Activated T-helper 2 cell treated with anti-CD3 and anti-CD28 coated beads, Interferon-gamma antibody, Interleukin-2, Interleukin-4, amounts not matched to agents 10 μg/mL and 5 μg/mL and 100 μg/mL, durations not matched to agents 14 hours and 24 hours and 36 hours (primary cell): ENCODE data around the gene LACTB. TPM values are rescaled to one million over a fixed set of nuclear protein-coding genes. Genes with fewer than 3 reads are reported as not detected.
A peak's percentile ranks its signal among the peaks of the same experiment; 100 is the strongest.

ENCODE experiments used
- DNase-seq: peaks from one replicate; pipeline ENCODE4 v3.0.0; 2021; ENCODE audit warnings: low spot score
- H3K27ac Mint-ChIP-seq: one replicate; pipeline ENCODE4 v1.8.0; 2021; ENCODE audit warnings: mixed read lengths
- H3K27me3 Mint-ChIP-seq: one replicate; pipeline ENCODE4 v1.8.0; 2021; ENCODE audit warnings: low read depth, mixed read lengths
- H3K36me3 Mint-ChIP-seq: one replicate; pipeline ENCODE4 v1.8.0; 2021; ENCODE audit warnings: low read depth, mixed read lengths
- H3K4me1 Mint-ChIP-seq: one replicate; pipeline ENCODE4 v1.8.0; 2021; ENCODE audit warnings: low read depth, mixed read lengths
- H3K4me3 Mint-ChIP-seq: one replicate; pipeline ENCODE4 v1.8.0; 2021; ENCODE audit warnings: low read depth, mild to moderate bottlenecking, moderate library complexity, mixed read lengths
- H3K9me3 Mint-ChIP-seq: one replicate; pipeline ENCODE4 v1.8.0; 2021; ENCODE audit warnings: mixed read lengths
- intact Hi-C: fragments of 100-400 bp; cut with micrococcal nuclease; formaldehyde crosslinking; loops from one replicate; pipeline ENCODE4 v1.15.1; 2023
- total RNA-seq: library from RNA; stranded (reverse); gene quantifications from 2 replicates; pipeline ENCODE4 v1.2.3, GENCODE V29; 2022

The LACTB gene
- total RNA-seq, 1 donor from 2014 or later: 23.6 TPM

DNA sequence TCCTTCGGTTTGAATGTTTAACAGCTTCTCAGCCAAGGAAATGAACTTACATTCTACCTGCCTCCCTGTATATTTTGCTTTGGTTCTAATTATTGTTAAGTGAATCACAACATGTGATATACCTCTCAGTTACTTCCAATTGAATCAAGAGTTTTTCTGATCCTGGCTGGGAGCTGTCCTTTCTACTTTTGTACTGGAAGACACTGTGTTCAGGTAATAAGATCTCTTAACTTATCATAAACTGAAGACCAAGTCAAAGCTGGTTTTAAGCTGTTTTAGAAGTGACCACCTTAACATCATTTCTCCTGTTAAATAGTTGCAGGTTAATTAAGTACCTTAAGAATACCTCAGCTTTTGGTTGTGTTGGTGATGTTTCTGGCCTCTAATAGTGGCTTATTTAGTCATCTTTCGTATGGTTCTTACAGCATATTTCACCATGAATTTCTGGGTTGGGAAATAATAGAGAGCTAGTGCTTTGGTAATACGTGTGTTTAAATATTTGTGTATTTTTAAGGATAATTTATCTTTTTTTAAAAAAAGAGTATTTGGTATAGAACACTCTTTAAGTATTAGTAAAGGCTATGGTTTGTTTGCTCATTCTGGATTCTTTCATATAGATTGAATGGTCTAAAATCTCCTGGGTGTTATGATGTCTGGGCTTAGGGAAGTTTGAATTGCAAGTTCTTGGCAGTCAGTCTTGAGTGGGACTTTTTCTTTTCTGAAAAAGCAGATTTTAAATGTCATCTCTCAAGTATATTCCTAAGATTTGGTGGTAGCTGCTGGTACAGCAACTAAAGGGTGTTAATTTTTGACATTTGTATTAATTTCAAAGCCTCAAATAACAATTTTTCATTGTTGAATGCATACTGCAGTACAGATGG is 69.3 kb downstream of the LACTB start:
- intact Hi-C loops: loop anchor here (2.0 to 10.0 kb wide), 4 partner anchors 86 to 484 kb away; partner anchors contain the start of genes APH1B and TPM1
- Mint-ChIP-seq H3K4me3 (peak overlapping the region; percentile 96), H3K27ac (peak overlapping the region; percentile 96), H3K9me3 (no peaks in the 10 kb centered on the region), H3K27me3 (no peaks in the 10 kb centered on the region), H3K4me1 (peaks cover 54% of the 10 kb centered on the region), H3K36me3 (peaks cover 49% of the 10 kb centered on the region)
- DNase-seq: no peak

Other genes with a start within 250 kb of the LACTB start
- 11.1 and 13.5 TPM in 2 replicates for gene TPM1, start 79.1 kb upstream of the LACTB start, total RNA-seq
- 164 and 167 TPM in 2 replicates for gene RPS27L, start 35.6 kb downstream of the LACTB start, total RNA-seq
- 214 TPM in 2 replicates for gene RAB8B, start 67.7 kb downstream of the LACTB start, total RNA-seq
- 9.5 and 9.8 TPM in 2 replicates for gene APH1B, start 155.7 kb downstream of the LACTB start, total RNA-seq